Left kidney (tissue), 2 donors: ENCODE measurements around the gene ELF4. TPM values are rescaled to one million over a fixed set of nuclear protein-coding genes. Genes with fewer than 3 reads are reported as not detected.
"Not testable (repeated sequence)": the region's sequence is repeated elsewhere in the genome, so short reads cannot be mapped to it uniquely, and the experiment has no call there.

Experiments used
- DNase-seq: peaks from one replicate; pipeline ENCODE4 v3.0.0-alpha.2; 2013
- polyA plus RNA-seq: library from polyadenylated mRNA; unstranded; fragments of 120-200 nt; gene quantifications from one replicate; pipeline ENCODE4 v1.2.1, GENCODE V29; 2013; ENCODE audit not compliant: insufficient read length

The ELF4 gene
- polyA plus RNA-seq, 1 donor = 11.7 TPM

GRCh38 chrX:130115119-130115885 is 5.0 kb upstream of the ELF4 start:
- DNase-seq = not testable (repeated sequence)

DNA sequence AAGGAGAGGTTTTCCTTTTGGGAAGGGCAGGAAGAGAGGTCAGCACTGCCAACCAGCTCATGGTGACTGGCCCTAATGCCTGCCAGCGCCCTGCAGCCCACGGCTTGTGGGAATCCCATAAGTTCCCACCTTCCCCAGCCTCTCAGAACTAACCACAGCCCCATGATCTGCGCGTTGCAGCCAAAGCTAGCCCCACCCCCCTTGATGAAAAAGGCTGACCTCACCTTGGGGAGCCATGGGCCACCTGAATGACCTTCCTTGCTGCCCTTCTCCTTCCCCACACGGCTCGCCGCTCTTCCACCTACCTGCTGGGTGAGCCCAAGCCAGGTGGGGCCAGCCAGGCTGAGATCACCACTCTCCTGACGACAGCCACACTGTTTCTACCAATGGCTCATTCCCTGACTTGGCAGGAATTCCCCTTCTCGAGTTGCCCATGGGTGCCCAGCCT is 3.9 kb upstream of the ELF4 start:
- DNase-seq = no peak

- no peak for DNase-seq
Measured at GRCh38 chrX:130111220-130112154, 1.2 kb upstream of the ELF4 start.

GRCh38 chrX:130109429-130110378 is 593 bp downstream of the ELF4 start:
- no peak for DNase-seq

DNA sequence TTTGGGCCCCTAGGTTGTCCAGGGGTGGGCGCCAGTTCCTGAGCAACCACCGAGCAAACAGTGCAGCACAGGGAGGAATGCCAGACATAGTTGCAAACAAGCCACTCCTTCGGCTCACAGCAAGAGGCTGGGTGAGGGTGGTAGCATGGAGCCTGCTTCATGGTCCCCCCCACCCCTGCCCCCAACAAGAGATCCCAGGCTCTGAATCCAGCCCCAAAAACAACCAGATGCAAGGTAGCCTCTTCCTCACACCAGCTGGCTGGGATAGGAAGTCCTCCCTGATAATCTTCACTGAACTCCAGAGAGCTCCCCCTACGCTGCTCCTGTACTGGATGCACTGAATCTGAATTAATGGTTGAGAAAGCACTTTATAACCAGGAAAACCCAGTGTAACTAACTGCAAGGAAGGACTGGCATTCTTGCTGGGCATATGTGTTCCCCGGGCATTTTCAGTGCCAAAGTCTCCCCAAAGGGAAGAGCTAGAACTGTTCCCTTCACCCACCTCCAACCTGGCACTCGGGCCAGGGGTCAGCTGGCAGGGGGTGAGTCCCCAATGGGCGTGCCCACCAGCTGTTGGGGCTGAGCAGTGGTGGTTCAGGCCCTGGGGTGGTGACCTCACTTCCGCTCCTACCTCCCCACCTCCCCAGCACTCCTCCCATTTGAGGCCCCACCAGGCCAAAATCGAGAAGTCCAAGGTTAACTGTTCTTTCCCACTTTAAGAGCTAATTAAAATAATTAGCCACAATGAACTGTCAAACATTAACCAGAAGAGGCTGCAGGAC is 1.5 kb downstream of the ELF4 start:
- no peak for DNase-seq

DNA sequence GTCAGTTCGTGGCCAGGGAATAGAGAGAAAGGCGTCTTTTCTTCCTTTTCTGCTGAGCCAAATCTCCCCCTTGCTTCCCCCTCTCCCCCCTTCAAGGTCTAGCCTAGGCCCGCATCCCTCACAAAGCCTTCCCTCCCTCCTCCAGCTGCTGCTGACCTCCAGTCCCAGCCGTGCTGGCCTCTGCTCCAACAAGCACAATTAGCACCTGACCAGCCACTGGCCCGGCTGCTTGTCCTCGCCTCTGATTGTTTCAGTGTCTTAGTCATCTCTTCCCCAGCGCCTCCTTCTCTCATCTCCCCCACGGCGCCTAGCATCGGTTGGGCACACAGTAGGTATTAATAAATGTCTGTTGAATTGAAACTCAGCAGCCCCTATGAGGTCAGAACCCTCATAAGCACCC is 4.2 kb downstream of the ELF4 start:
- DNase-seq = no peak

GRCh38 chrX:130105244-130105643 is 5.1 kb downstream of the ELF4 start:
- DNase-seq = no peak

DNA sequence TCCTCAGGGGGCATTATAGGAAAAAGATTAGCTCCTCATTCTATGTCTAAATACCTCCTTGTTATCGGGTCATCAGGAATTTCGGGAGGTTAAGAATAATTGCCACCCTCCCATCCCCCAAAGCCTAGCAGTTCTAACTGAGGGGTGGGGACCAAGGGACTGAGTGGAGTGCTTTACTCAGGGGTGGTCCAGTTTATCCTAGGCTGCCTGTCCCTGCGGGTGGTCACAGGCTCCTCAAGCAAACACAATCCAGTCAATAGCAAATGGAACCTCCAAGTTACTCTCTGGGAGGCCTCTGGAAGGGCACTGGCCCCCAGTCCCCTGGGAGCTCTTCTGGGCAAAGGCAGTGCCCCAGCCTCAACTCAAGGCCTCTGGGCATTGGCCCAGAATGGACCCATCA is 6.7 kb downstream of the ELF4 start:
- no peak for DNase-seq

GRCh38 chrX:130100180-130100579 is 10.1 kb downstream of the ELF4 start:
- DNase-seq = no peak

GRCh38 chrX:130098210-130098552 is 12.1 kb downstream of the ELF4 start:
- no peak for DNase-seq

GRCh38 chrX:130097507-130098209 is 12.6 kb downstream of the ELF4 start:
- no peak for DNase-seq

DNA sequence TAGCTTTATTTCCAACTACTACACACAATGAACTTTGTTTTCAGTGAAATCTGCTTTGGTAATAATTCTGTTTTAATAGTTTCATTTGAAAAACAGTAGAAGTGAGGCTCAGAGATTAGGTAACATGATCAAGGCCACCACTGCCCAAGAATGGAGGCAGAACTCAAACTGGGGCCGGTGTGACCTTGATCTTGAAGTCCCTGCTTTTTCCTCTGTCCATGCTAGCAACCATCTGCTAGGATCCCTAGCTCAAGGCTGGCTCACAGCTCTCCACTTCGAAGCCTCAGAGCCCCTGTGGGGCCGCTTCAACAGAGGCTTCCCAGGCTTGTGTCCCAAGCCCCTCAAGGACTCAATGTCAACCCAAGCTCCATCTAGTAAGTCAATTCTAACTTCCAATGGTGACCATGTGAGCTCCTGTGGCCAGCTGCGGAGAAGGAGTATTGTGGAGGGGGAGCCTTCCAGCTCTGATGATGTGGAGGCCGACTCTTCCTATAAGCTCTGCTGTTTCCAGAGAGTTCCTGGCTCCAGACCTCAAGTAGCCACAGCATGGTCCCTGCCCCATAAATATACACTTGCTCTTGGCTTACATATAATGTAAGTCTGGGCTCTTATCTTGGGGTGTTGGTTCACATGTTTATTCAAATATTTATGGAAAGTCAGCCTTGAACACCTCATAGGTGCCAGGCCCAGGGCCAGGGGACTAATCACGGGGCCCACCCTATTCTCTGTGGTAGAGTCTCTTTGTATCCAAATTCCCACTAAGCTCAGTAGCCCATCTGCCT is 14.9 kb downstream of the ELF4 start:
- no peak for DNase-seq

- no peak for DNase-seq
Measured at GRCh38 chrX:130094696-130095095, 15.6 kb downstream of the ELF4 start.

DNA sequence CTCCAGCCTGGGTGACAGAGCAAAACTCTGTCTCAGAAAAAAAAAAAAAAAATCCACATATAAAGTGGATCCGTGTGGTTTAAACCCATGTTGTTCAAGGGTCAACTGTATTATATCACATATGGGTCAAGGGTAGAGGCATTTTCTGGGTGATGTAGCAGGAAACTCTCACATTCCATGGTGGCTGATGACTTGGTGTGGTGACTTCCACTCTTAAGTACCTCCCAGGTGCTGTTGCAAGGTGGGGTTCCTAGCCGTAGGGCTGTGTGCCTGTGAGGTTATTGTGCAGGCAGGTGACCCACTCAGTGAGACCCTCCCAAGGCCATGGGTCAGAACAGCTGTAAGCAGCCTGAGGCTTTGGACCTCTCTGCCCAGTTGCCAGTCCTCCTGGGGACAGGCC is 17.0 kb downstream of the ELF4 start:
- no peak for DNase-seq

DNA sequence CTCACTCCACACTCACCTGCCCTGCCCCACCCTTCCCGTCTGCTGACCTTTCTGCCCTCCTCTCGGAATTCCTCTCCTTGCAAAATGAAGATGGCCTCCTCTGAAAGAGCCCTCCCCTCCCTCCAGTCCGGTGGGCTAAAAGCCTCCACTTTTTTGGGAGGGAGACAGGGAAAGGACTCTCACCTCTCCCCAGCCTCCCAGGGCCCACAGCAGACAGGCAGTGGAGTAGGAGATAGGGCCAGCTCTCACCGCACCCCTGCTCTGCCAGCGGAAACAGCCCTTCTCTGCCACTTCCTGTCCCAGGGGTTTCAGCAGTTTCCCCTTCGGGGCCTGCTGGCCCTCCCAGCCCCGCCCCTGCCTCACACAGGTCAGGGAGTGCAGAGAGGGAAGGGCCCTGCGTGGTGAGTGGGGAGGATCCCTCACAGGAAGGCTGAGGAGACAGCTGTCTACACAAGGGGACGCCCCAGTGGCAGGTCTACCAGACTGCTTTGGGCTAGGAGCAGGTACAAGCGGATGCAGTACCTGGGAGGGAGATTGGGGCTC is 18.2 kb downstream of the ELF4 start:
- DNase-seq = no peak

DNA sequence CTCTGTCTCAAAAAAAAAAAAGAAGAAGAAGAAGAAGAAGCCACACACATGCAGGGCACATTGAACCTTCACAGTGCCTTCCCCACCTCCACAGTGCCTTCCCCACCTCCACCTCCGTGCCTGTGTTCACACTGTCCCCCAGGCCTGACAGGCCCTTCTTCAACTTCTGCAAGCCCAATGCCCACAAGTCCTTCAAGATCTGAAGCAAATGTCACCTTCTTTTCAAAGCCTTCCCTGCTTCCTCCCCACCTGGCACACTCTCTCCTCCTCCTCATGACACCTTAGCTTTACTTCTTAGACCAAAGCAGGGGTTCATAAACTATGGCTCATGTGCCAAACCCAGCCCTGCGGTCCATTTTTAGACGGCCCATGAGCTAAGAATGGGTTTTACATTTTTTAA is 19.9 kb downstream of the ELF4 start:
- no peak for DNase-seq

DNA sequence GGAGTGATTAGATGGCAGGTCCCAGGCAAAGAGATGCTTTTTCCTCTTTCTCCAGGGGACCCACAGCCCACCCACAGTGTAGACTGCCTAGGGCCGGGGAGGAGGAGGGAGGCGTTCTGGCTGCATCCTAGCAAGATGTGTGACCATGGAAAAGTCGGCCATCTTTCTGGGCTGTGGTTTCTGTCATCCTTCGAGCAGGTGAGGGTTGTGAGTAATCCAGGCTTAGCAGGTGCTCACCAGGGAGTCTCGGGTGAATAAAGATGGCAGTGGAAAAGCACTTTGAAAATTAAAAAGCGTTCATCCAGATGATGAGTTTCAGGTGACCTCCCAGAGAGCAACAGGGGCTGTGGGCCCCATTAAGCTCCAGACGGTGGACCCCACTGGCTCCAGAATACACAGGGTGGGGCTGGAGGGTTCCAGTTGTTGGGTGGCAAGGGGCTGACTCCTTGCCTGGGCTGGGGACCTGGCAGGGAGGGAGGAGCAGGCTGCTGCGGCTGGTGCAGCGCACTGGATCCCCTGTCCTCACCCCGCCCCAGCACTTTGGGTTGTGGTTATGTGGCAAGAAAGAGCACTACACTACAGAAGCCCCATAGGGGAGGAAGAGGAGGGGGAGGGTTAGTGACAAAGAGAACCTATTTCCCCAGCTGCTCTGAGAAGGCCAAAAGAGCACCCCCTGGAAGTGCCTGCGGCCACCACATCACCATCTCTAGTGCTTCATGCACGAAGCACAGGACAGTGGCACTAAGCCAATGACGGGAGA is 23.7 kb downstream of the ELF4 start:
- DNase-seq = no peak

GRCh38 chrX:130085551-130086446 is 24.5 kb downstream of the ELF4 start:
- DNase-seq = no peak
